AG04450 (cell line): ENCODE measurements around the gene FOXF2. TPM values are rescaled to one million over a fixed set of nuclear protein-coding genes. Genes with fewer than 3 reads are reported as not detected.

Experiments used
- CTCF ChIA-PET: fragments of 300-600, 350-600 bp; formaldehyde crosslinking; extraction: SDS; loops from one replicate; lab custom pipeline; 2022; ENCODE audit warnings: antibody characterized with exemption, inconsistent platforms; lab: Charles Lee
- POLR2A ChIA-PET: fragments of 350-600 bp; formaldehyde crosslinking; extraction: SDS; loops from one replicate; lab custom pipeline; 2021; ENCODE audit warnings: antibody characterized with exemption, inconsistent platforms; lab: Yijun Ruan, JAX
- DNase-seq: peaks from one replicate; pipeline ENCODE4 v3.0.0-alpha.2; 2011; ENCODE audit warnings: low read depth, low spot score
- H3K27ac ChIP-seq: one replicate; pipeline ENCODE4 v1.5.1; 2012; ENCODE audit warnings: low read depth, low read length, control low read depth
- H3K27me3 ChIP-seq: one replicate; pipeline ENCODE4 v1.6.0; 2012; ENCODE audit warnings: low read length; ENCODE audit not compliant: control insufficient read depth, insufficient read depth
- H3K4me3 ChIP-seq: 2 replicates; pipeline ENCODE4 v1.5.1; 2011; ENCODE audit warnings: mild to moderate bottlenecking, low read depth, low read length, control low read depth
- H3K9me3 ChIP-seq: 2 replicates; pipeline ENCODE4 v1.5.1; 2012; ENCODE audit warnings: low read length; ENCODE audit not compliant: control insufficient read depth, insufficient read depth
- polyA plus RNA-seq: library from polyadenylated mRNA; depleted of rRNA; stranded (reverse); fragments of >200 nt; gene quantifications from 2 replicates; pipeline ENCODE4 v1.2.3, GENCODE V29; 2011; rRNA removed
- small RNA-seq: library from RNA; depleted of rRNA; stranded (forward); fragments of <200 nt; gene quantifications from one replicate; pipeline ENCODE3, GENCODE V24; 2012; ENCODE audit warnings: low read depth; ENCODE audit not compliant: insufficient read length
- TF ChIP-seq, protein P1 (sequence below): IDR thresholded peaks from 2 replicates; pipeline ENCODE4 v1.5.1; 2011; ENCODE audit warnings: low read depth, low read length, control low read depth, inconsistent platforms

The FOXF2 gene
- polyA plus RNA-seq, 1 experiment, result 17.3 TPM

DNA sequence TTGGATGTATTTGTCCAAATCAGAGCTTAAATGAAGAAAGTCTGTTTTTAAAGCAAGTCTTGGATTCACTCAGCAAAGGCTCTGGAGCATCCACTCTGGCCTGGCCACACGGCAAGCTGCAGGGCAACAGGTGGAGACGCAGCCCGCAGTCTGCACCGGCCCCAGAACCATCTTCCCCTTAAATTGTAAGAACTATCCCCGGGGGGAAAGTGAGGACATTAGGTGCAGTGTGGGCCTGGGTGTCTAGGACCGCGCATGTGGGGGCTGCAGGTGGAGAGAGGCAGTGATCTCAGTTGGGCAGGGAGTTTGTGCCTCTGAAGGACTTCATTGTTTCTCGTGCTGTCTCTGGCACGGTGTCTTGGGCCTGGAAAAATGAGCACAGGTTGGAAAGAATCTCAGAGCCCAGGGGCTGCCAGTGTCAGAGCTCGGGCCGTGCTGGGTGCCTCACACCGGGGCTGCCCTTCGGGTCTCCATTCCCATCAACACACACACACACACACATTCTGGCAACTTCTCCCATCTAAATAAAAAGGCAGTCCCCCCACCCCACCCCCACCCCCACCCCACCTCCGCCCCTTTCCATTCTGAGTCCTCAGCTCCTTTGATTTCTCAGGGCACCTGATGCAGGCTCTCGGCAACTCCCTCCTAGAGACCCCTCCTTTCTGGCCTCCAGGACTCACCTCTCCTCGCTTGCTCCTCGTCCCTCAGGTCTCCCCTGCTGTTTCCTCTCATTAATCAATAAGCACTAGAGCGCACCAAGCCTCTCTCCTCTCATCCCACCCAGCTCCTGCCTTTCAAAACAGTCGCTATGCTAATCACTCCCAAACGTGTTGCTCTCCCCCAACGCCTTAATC, 48.4 kb downstream of the FOXF2 start:
- no peak for DNase-seq
- Histone ChIP-seq H3K9me3 (no peaks in the 10 kb centered on the region), H3K27ac (no peak overlapping the region), H3K27me3 (peaks cover 11% of the 10 kb centered on the region), H3K4me3 (no peak overlapping the region)
- ChIA-PET POLR2A (no interaction called here), CTCF (interaction anchor here (0.9 to 3.2 kb wide), 10 partner anchors 16 to 845 kb away, joined by 3 to 56 read pairs (median 4); no protein-coding TSS in a partner anchor)
- TF ChIP-seq, protein P1, sequence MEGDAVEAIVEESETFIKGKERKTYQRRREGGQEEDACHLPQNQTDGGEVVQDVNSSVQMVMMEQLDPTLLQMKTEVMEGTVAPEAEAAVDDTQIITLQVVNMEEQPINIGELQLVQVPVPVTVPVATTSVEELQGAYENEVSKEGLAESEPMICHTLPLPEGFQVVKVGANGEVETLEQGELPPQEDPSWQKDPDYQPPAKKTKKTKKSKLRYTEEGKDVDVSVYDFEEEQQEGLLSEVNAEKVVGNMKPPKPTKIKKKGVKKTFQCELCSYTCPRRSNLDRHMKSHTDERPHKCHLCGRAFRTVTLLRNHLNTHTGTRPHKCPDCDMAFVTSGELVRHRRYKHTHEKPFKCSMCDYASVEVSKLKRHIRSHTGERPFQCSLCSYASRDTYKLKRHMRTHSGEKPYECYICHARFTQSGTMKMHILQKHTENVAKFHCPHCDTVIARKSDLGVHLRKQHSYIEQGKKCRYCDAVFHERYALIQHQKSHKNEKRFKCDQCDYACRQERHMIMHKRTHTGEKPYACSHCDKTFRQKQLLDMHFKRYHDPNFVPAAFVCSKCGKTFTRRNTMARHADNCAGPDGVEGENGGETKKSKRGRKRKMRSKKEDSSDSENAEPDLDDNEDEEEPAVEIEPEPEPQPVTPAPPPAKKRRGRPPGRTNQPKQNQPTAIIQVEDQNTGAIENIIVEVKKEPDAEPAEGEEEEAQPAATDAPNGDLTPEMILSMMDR, result no peak

DNA sequence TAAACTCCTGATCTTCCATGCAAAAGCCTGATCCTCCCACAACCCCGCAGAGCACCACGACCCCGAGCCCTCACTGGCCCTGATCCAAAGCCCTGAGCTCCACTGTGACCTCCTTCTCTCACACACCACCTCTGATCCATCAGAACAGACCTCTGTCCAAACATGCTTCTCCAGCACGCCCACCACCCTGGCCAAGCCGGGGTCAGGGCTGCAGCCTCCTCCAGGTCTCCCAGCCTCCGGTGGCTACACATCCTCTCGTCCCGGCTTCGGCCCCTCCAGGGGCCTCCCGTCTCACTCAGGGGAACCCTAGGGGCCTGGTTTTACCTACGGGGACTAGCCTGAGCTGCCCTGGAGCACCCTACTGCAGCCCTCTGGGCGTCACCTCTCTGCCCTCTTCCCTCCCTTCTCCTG, 49.1 kb downstream of the FOXF2 start:
- CTCF ChIA-PET, result interaction anchor here (0.6 to 2.8 kb wide), 4 partner anchors 22 to 716 kb away, joined by 3 to 10 read pairs (median 4); no protein-coding TSS in a partner anchor
- DNase-seq, result no peak
- Histone ChIP-seq H3K27ac (no peak overlapping the region), H3K4me3 (no peak overlapping the region), H3K27me3 (peaks cover 11% of the 10 kb centered on the region), H3K9me3 (no peaks in the 10 kb centered on the region)
- TF ChIP-seq, protein P1, result no peak
- POLR2A ChIA-PET, result no interaction called here

DNA sequence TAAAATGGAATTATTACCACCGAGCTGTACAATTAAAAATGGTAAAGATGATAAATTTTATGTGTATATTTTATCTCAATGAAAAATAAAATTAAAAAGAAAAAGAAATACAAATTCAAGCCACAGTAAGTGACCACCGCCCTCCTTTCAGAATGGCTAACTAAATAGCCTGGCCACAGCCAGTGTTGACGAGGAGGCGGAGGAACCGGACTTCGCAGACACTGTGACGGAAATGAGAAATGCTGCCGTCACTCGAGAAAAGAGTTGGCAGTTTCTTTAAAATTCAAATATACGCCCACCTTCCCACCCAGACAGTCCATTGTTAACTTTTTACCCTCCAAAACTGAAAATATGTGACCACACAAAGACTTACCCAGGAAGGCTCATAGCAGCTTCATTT, 50.0 kb downstream of the FOXF2 start:
- peaks cover 11% of the 10 kb centered on the region for H3K27me3 ChIP-seq
- DNase-seq, result no peak
- H3K27ac ChIP-seq, result no peak overlapping the region
- ChIA-PET CTCF (interaction anchor here (0.6 to 1.0 kb wide), 5 partner anchors 16 to 717 kb away, joined by 3 read pairs; no protein-coding TSS in a partner anchor), POLR2A (no interaction called here)
- TF ChIP-seq, protein P1, result no peak
- H3K4me3 ChIP-seq, result no peak overlapping the region
- H3K9me3 ChIP-seq, result no peaks in the 10 kb centered on the region

DNA sequence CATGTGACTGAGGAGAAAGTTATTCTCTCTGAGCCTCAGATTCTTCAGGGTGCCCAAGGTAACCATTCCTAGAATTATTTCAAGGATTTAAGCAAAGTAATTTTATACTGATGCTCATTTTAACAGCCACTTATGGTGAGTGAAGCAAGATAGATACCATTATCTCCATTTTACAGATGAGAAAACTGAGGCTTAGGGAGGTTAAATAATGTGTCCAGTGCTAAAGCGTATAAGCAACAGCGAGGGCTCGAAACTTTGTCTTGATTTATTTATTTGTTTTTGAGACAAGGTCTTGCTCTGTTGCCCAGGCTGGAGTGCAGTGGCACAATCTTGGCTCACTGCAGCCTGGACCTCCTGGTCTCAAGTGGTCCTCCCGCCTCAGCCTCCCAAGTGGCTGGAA, 53.6 kb downstream of the FOXF2 start:
- CTCF ChIA-PET, result no interaction called here
- Histone ChIP-seq H3K4me3 (no peak overlapping the region), H3K27ac (no peak overlapping the region), H3K27me3 (peaks cover 13% of the 10 kb centered on the region), H3K9me3 (no peaks in the 10 kb centered on the region; the same call in 1 of the 2 replicates)
- TF ChIP-seq, protein P1, result no peak
- no peak for DNase-seq
- POLR2A ChIA-PET, result no interaction called here

Small RNAs within 50 kb of the gene (small RNA-seq; reads per million reads assigned to genes)
- not detected for gene MIR6720

Other genes with a start within 250 kb of the FOXF2 start
- 0.07 TPM in 1 of 2 replicates, not detected in the other for gene FOXQ1, start 77.5 kb upstream of the FOXF2 start, polyA plus RNA-seq
- 3.0 and 3.7 TPM in 2 replicates for gene FOXC1, start 220.3 kb downstream of the FOXF2 start, polyA plus RNA-seq